Renal cortex interstitium (tissue), 11 donors: ENCODE data around the gene KLHL29. TPM values are rescaled to one million over a fixed set of nuclear protein-coding genes. Genes with fewer than 3 reads are reported as not detected.
A peak's percentile ranks its signal among the peaks of the same experiment; 100 is the strongest.

Experiments
- DNase-seq, 11 donors: peaks; one replicate each; pipeline ENCODE4 v3.0.0-alpha.2; 2013; ENCODE audit warnings: low read depth in 9 of 11, low spot score in 4 of 11; ENCODE audit errors: extremely low read depth in 1 of 11
- polyA plus RNA-seq, 3 donors: library from polyadenylated mRNA; unstranded; fragments of 120-200 nt; gene quantifications; one replicate each; pipeline ENCODE4 v1.2.1, GENCODE V29; 2013; ENCODE audit not compliant: insufficient read length in 3 of 3

The KLHL29 gene
- polyA plus RNA-seq, 3 donors: 11.8 to 14.6 (median 12.2) TPM

- no peak for DNase-seq
Observed at GRCh38 chr2:23639406-23639982, 254.5 kb downstream of the KLHL29 start.

- DNase-seq: no peak
Observed at GRCh38 chr2:23640711-23641110, 255.7 kb downstream of the KLHL29 start.

- no peak for DNase-seq
Observed at GRCh38 chr2:23642516-23642915, 257.5 kb downstream of the KLHL29 start.

GRCh38 chr2:23645230-23645808, 260.3 kb downstream of the KLHL29 start:
- no peak for DNase-seq

GRCh38 chr2:23647563-23647962, 262.6 kb downstream of the KLHL29 start:
- DNase-seq: no peak

GRCh38 chr2:23649303-23649702, 264.3 kb downstream of the KLHL29 start:
- DNase-seq: no peak

GRCh38 chr2:23649819-23650218, 264.8 kb downstream of the KLHL29 start:
- DNase-seq: no peak

- no peak for DNase-seq
Observed at GRCh38 chr2:23651187-23652080, 266.5 kb downstream of the KLHL29 start.

GRCh38 chr2:23653326-23653725, 268.3 kb downstream of the KLHL29 start:
- DNase-seq: no peak

- DNase-seq: no peak
Observed at GRCh38 chr2:23654756-23655155, 269.8 kb downstream of the KLHL29 start.

GRCh38 chr2:23655934-23656596, 271.1 kb downstream of the KLHL29 start:
- DNase-seq: no peak

GRCh38 chr2:23656597-23656973, 271.6 kb downstream of the KLHL29 start:
- DNase-seq: no peak

GRCh38 chr2:23657371-23657770, 272.4 kb downstream of the KLHL29 start:
- DNase-seq: no peak

GRCh38 chr2:23657934-23658333, 273.0 kb downstream of the KLHL29 start:
- no peak for DNase-seq

GRCh38 chr2:23658466-23658942, 273.5 kb downstream of the KLHL29 start:
- DNase-seq: peak in 1 of 11 donors; percentile 58

GRCh38 chr2:23659328-23659727, 274.3 kb downstream of the KLHL29 start:
- DNase-seq: no peak

GRCh38 chr2:23659773-23660172, 274.8 kb downstream of the KLHL29 start:
- DNase-seq: no peak

GRCh38 chr2:23660237-23660636, 275.3 kb downstream of the KLHL29 start:
- no peak for DNase-seq

- DNase-seq: no peak
Observed at GRCh38 chr2:23661276-23662050, 276.5 kb downstream of the KLHL29 start.
